Ovary (tissue), 9 donors: ENCODE data around the gene BAZ1A. TPM values are rescaled to one million over a fixed set of nuclear protein-coding genes. Genes with fewer than 3 reads are reported as not detected.

Source experiments
- DNase-seq, 5 donors: peaks; one replicate each; pipeline ENCODE4 v3.0.0-alpha.2; 2019 to 2020
- H3K27ac ChIP-seq, 2 donors: fragments of 200-600 bp; one replicate each; pipeline versions ENCODE4 v1.5.1 to v1.8.0; 2019 to 2022
- H3K27me3 ChIP-seq: fragments of 200-600 bp; one replicate; pipeline ENCODE4 v1.8.0; 2022
- H3K36me3 ChIP-seq: fragments of 200-600 bp; sonication (generic); one replicate; pipeline ENCODE4 v1.5.1; 2019
- H3K4me1 ChIP-seq: one replicate; pipeline ENCODE4 v1.8.1; 2013; ENCODE audit warnings: mild to moderate bottlenecking, moderate library complexity; ENCODE audit not compliant: insufficient read depth
- H3K4me3 ChIP-seq: fragments of 200-600 bp; sonication (generic); one replicate; pipeline ENCODE4 v1.5.1; 2017
- H3K9me3 ChIP-seq, 2 donors: fragments of 200-600 bp in 1 of 2; sonication (generic) in 1 of 2; one replicate each; pipeline versions ENCODE4 v1.5.1 to v1.8.1; 2013 to 2019; ENCODE audit warnings: mild to moderate bottlenecking in 1 of 2, moderate library complexity in 1 of 2
- EP300 ChIP-seq: sonication (generic); formaldehyde crosslinking; IDR thresholded peaks from one replicate; pipeline ENCODE4 v1.6.1; 2017; ENCODE audit warnings: antibody characterized with exemption
- POLR2A ChIP-seq: fragments of 450-650 bp; IDR thresholded peaks from one replicate; pipeline ENCODE4 v1.6.1; 2017; ENCODE audit warnings: antibody characterized with exemption, mild to moderate bottlenecking, moderate library complexity
- WGBS, 3 donors: extraction: QIAGEN DNeasy Blood & Tissue Kit in 1 of 3; methylation state at CpG; one replicate each; pipeline versions ENCODE4 v1.1.5 to v1.1.7; 2013 to 2017; 5-methylcytosine and 5-hydroxymethylcytosine counted together
- intact Hi-C, 4 donors: fragments of 100-400 bp; cut with DNase I; formaldehyde crosslinking; loops; one replicate each; pipeline versions ENCODE4 v1.11.0 to v1.15.1; 2022 to 2023
- polyA plus RNA-seq, 2 donors: library from polyadenylated mRNA; stranded (reverse); fragments of 200-250 nt in 1 of 2; fragments of 350-450 nt in 1 of 2; fragmentation: Illumina TruSeq in 1 of 2; extraction: RNeasy Lipid Tissue Mini Kit (QIAGEN cat#74804) in 1 of 2; gene quantifications; one replicate each; pipeline ENCODE4 v1.2.3, GENCODE V29; 2013 to 2014
- total RNA-seq, 7 donors: library from RNA; depleted of rRNA in 2 of 7; stranded (reverse); fragments of >200 nt in 2 of 7; fragmentation: NEBNext Ultra II Directional in 3 of 7; extraction: Animal tissue kit (Norgen Biotek cat#: 25700) in 3 of 7; gene quantifications; one replicate each; pipeline versions ENCODE4 v1.1.0 to v1.2.4, GENCODE V29; 2016 to 2023
- TF ChIP-seq, protein P1 (sequence below), 3 donors: fragments of 450-650 bp in 2 of 3; fragments of 200-600 bp in 1 of 3; IDR thresholded peaks; one replicate each; pipeline versions ENCODE4 v1.5.1 to v1.8.0; 2016 to 2022; ENCODE audit warnings: antibody characterized with exemption in 3 of 3, mild to moderate bottlenecking in 1 of 3
- donor health status: DM: no; HTN: no; CAD: no; lungs with moderate emphysema.
- donor health status: DM: no; HTN: no; CAD: no.
- donor health status: Bipolar disorder and iron deficiency.
- donor health status: DM: yes; HTN: yes; CAD: no.
- donor health status: DM: no; HTN: no; CAD: no.
- donor health status: DM: yes; HTN: yes; CAD: no.

The BAZ1A gene
- total and polyA plus RNA-seq, 9 donors: 10.4 to 30.1 (median 17.9) TPM

DNA sequence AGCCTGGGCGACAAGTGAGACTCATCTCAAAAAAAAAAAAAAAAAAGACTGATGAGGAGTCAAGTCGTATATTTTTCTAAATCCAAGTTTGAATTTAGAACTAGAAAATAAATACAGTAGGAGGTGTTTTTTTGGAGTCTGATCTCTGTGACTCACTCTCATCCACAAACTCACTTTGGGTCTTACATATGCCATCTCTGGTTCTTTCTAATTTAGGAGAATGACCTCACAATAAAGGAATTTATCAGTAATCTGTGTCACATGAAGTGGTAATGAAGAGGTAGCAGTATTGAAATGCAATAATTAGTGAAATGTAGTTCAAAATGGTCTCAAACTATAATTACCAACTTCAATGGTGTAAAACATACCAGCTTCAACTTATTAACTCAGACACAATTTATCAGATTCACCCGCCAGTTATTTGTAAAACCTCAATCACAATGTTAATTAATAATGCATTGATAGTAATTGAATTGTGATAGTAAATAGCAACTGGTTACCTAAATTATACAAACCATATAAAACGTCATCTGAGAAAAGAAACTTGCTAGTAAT is 156.3 kb downstream of the BAZ1A start:
- intact Hi-C loops: no loop called here
- DNase-seq: no peak
- Histone ChIP-seq H3K4me3 (no peak overlapping the region), H3K36me3 (no peaks in the 10 kb centered on the region), H3K27ac (no peak overlapping the region), H3K27me3 (no peaks in the 10 kb centered on the region), H3K9me3 (no peaks in the 10 kb centered on the region), H3K4me1 (no peaks in the 10 kb centered on the region)
- TF ChIP-seq POLR2A (no peak), EP300 (no peak)
- TF ChIP-seq, protein P1, sequence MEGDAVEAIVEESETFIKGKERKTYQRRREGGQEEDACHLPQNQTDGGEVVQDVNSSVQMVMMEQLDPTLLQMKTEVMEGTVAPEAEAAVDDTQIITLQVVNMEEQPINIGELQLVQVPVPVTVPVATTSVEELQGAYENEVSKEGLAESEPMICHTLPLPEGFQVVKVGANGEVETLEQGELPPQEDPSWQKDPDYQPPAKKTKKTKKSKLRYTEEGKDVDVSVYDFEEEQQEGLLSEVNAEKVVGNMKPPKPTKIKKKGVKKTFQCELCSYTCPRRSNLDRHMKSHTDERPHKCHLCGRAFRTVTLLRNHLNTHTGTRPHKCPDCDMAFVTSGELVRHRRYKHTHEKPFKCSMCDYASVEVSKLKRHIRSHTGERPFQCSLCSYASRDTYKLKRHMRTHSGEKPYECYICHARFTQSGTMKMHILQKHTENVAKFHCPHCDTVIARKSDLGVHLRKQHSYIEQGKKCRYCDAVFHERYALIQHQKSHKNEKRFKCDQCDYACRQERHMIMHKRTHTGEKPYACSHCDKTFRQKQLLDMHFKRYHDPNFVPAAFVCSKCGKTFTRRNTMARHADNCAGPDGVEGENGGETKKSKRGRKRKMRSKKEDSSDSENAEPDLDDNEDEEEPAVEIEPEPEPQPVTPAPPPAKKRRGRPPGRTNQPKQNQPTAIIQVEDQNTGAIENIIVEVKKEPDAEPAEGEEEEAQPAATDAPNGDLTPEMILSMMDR (IDR thresholded peaks at IDR 0.05): no peak
- WGBS, 3 donors: 58 to 83% (median 63%) methylated on average over 4 of the region's 4 CpGs

DNA sequence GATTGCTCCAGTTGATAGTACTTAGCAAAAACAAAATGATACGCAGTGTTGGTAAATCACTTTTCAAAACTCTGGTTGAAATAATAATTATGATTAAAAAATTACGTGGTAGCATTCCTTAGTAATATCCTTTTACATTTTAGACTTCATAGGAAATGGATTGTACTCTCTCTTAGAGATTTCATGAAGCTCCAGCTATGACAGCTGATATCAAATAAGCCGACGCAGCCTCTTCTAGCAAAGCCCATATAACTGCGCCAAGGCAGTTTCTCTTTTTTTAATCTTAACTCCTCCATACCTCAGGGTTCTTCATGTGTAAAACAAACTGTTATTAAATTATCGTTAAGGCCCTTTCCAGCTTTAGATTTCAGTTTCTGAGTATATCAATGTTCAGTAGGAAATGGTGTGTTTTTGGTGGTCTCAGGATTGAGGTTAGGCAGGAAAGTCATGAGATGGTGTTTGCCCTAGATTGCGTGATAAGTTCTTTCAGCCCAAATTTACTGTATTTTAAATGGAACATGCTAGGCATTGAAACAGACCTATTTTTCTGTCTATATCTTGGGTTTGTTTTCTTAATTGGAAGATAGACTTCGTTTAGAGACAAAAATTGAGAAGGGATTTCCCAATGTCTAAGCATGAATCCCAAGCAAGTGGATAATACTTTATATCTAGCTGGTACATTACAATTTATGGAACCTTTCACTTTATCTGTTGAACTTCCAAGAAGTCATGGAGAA is 159.9 kb downstream of the BAZ1A start:
- peak overlapping the region; percentile 93 to 95 for H3K27ac ChIP-seq
- no peaks in the 10 kb centered on the region for H3K27me3 ChIP-seq
- WGBS, 3 donors: 24 to 32% (median 28%) methylated on average over 8 of the region's 8 CpGs
- H3K9me3 ChIP-seq: no peaks in the 10 kb centered on the region
- TF ChIP-seq EP300 (peak; percentile 8), POLR2A (no peak)
- TF ChIP-seq, protein P1 (IDR thresholded peaks at IDR 0.05): no peak
- intact Hi-C loops: no loop called here
- peaks cover 5% of the 10 kb centered on the region for H3K4me1 ChIP-seq
- H3K36me3 ChIP-seq: no peaks in the 10 kb centered on the region
- no peak for DNase-seq
- peak overlapping the region; percentile 98 for H3K4me3 ChIP-seq

DNA sequence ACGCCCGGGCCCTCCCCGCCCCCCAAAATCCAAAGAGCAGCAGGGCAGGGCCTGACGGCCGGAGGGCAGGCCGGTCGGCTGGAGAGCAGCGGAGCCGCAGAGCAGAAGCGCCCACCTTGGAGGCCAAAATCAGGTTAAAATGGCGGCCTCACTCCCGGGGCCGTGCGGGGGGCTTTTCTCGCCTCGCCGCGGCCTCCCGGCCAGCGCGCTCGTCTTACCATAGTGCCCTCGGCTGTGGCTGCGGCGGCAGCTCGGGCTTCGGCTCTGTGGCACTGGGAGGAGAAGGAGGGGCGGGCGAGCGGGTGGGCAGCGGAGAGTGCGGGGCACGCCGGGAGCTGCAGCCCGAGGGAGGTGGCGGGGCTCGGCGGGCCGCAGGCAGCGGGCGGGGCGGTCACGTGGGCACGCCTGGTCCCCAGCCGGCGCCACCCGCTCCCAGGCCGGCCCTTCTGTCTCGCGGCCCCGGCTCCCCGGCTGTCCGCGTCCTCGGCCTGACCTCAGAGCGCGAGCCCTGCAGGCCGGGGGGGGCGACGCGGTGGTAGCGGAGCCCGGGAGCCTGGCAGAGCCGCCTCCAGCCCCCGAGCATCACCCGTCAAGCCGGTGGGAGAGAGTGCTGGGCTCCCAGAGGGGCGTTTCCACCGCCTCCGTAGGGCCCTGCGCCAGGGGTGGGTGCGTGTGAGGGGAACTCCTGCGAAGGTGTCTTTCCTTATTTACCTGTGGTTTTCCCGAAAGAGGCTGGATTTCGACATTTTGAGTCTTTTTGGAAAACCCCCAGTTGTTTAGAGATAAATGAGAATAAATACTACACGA is 160.6 kb downstream of the BAZ1A start, which contains the start of gene CFL2:
TSS of gene CFL2 (minus strand) at position 274 of the 807 bp plus-strand sequence. CDS start at position 221, 53 bp downstream.
- Histone ChIP-seq H3K9me3 (no peaks in the 10 kb centered on the region), H3K36me3 (no peaks in the 10 kb centered on the region), H3K4me1 (peaks cover 5% of the 10 kb centered on the region), H3K4me3 (peak within 1 kb of the TSS; percentile 98), H3K27ac (peak within 1 kb of the TSS; percentile 93 to 95), H3K27me3 (no peaks in the 10 kb centered on the region)
- WGBS, 3 donors: 1 to 2% (median 1%) methylated on average over 51 to 76 of the region's 76 CpGs
- peak; percentile 68 for TF ChIP-seq POLR2A
- no peak for TF ChIP-seq EP300
- intact Hi-C loops: no loop called here
- DNase-seq: peak; percentile 81 to 87 (median 84)

DNA sequence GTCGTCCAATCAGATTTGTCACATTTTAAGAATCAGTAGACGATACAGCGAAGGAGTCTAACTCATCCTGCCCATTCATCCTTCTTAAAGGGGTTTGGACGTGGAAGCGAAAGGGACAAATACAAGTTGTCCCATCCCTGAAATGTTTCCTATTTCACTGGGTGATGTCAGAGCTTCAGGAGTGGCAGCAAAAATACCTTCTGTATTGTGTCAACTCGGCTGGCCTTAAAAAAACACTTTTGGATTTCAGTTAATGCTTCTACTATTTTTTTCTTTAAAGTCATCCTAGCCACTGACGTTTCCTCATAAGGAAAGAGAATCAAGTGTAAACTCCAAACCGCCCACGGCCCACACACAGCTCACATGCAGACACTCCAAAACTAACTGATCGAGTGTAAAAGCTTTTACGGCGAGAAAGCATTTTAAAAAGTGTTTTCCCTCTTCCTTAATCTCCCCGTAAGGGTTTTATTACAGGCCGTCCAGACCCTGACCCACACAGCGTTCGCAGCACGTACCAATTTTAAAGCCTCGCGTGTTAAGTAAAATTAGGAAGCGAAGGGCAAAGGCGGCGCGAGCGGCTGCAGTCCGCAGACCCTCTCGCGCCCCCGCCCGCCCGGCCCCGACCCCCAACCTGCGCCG is 161.4 kb downstream of the BAZ1A start:
- WGBS, 3 donors: 0% methylated on average over 33 of the region's 33 CpGs
- H3K4me1 ChIP-seq: peaks cover 5% of the 10 kb centered on the region
- H3K27ac ChIP-seq: peak overlapping the region; percentile 93 to 95
- no peaks in the 10 kb centered on the region for H3K9me3 ChIP-seq
- DNase-seq: peak in 3 of 5 donors; percentile 49 to 57 (median 52)
- no peaks in the 10 kb centered on the region for H3K27me3 ChIP-seq
- H3K36me3 ChIP-seq: no peaks in the 10 kb centered on the region
- H3K4me3 ChIP-seq: peak overlapping the region; percentile 98
- TF ChIP-seq POLR2A: no peak
- intact Hi-C loops: no loop called here

DNA sequence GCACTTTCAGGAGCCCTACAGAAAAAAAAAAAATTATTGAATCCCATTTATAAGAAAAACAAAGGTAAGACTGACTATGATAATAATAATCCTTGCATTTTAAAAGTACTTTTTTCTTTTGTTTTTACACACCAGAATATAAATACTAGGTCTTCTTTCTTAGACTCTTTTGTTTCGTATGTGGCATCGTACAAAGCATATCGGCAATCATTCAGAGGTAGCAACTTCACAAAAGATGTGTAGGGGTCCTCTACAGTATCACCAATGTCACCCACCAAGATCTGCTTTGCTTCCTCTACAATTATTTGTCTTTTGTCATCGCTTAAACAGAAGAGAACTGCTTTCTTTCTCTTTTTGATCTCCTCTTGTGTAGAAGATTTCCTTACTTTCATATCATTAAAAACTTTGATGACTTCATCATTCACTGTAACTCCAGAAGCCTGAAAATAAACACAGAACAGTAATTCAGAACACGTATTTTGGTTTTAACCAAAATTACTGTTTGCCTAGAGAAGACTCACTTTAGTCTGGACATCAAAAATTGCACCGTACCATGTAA is 162.0 kb downstream of the BAZ1A start:
- no peaks in the 10 kb centered on the region for H3K27me3 ChIP-seq
- peak overlapping the region; percentile 31 to 95 for H3K27ac ChIP-seq
- WGBS, 3 donors: 37 to 46% (median 41%) methylated on average over 6 of the region's 6 CpGs
- no peak for TF ChIP-seq EP300
- TF ChIP-seq POLR2A: no peak
- TF ChIP-seq, protein P1 (IDR thresholded peaks at IDR 0.05): no peak
- H3K9me3 ChIP-seq: no peaks in the 10 kb centered on the region
- DNase-seq: no peak
- intact Hi-C loops: no loop called here
- peak overlapping the region; percentile 98 for H3K4me3 ChIP-seq
- no peaks in the 10 kb centered on the region for H3K36me3 ChIP-seq
- peaks cover 8% of the 10 kb centered on the region for H3K4me1 ChIP-seq
